HepG2 (cell line): ENCODE data around the gene NOP9. TPM values are rescaled to one million over a fixed set of nuclear protein-coding genes. Genes with fewer than 3 reads are reported as not detected.

Experiments
- FLYWCH1 ChIP-seq: sonication (generic); formaldehyde crosslinking; IDR thresholded peaks from 2 replicates; pipeline ENCODE4 v1.8.1; 2023; ENCODE audit warnings: mild to moderate bottlenecking, missing genetic modification reagents
- FOSL2 ChIP-seq: sonication (generic); formaldehyde crosslinking; IDR thresholded peaks from 2 replicates; pipeline ENCODE4 v1.4.0; 2020; ENCODE audit warnings: missing genetic modification reagents
- GZF1 ChIP-seq: sonication (generic); formaldehyde crosslinking; IDR thresholded peaks from 2 replicates; pipeline ENCODE4 v1.5.1; 2020; ENCODE audit warnings: mild to moderate bottlenecking, missing genetic modification reagents
- KDM1A ChIP-seq: IDR thresholded peaks from 2 replicates; pipeline ENCODE4 v1.6.1; 2016; ENCODE audit warnings: missing compliant biosample characterization
- KLF15 ChIP-seq: sonication (generic); formaldehyde crosslinking; IDR thresholded peaks from 2 replicates; pipeline ENCODE4 v1.8.1; 2023; ENCODE audit warnings: borderline replicate concordance, mild to moderate bottlenecking, inconsistent platforms, missing genetic modification reagents, mixed read lengths
- NR2C2 ChIP-seq: sonication (generic); formaldehyde crosslinking; IDR thresholded peaks from 2 replicates; pipeline ENCODE4 v1.4.0; 2020; ENCODE audit warnings: missing genetic modification reagents, mild to moderate bottlenecking, moderate library complexity, borderline replicate concordance
- PAX8 ChIP-seq: sonication (generic); formaldehyde crosslinking; IDR thresholded peaks from 2 replicates; pipeline ENCODE4 v1.8.0; 2022; ENCODE audit warnings: mild to moderate bottlenecking, missing genetic modification reagents, borderline replicate concordance
- PTBP1 ChIP-seq: fragments of 200-400 bp; formaldehyde crosslinking; IDR thresholded peaks from 2 replicates; pipeline ENCODE4 v1.6.1; 2018; ENCODE audit warnings: low read length, low read depth; ENCODE audit not compliant: poor library complexity, severe bottlenecking
- RFX3 ChIP-seq: IDR thresholded peaks from 2 replicates; pipeline ENCODE4 v1.6.1; 2016; ENCODE audit warnings: missing biosample characterization, missing genetic modification reagents
- RNF219 ChIP-seq: sonication (generic); formaldehyde crosslinking; IDR thresholded peaks from 2 replicates; pipeline ENCODE4 v1.5.0; 2020; ENCODE audit warnings: mild to moderate bottlenecking, missing genetic modification reagents
- SALL1 ChIP-seq: sonication (generic); formaldehyde crosslinking; IDR thresholded peaks from 2 replicates; pipeline ENCODE4 v1.8.0; 2022; ENCODE audit warnings: mild to moderate bottlenecking, missing genetic modification reagents
- SATB2 ChIP-seq: sonication (generic); formaldehyde crosslinking; IDR thresholded peaks from 2 replicates; pipeline ENCODE4 v1.5.0; 2020; ENCODE audit warnings: missing genetic modification reagents
- SSRP1 ChIP-seq: IDR thresholded peaks from 2 replicates; pipeline ENCODE4 v1.6.1; 2016; ENCODE audit warnings: control low read depth
- TAF1 ChIP-seq: sonication (generic); formaldehyde crosslinking; IDR thresholded peaks from 2 replicates; pipeline ENCODE4 v1.4.0; 2020; ENCODE audit warnings: missing genetic modification reagents
- THAP8 ChIP-seq: sonication (generic); formaldehyde crosslinking; IDR thresholded peaks from 2 replicates; pipeline ENCODE4 v1.5.1; 2020; ENCODE audit warnings: missing genetic modification reagents, mild to moderate bottlenecking, borderline replicate concordance
- ZKSCAN5 ChIP-seq: sonication (generic); formaldehyde crosslinking; IDR thresholded peaks from 2 replicates; pipeline ENCODE4 v1.5.1; 2020; ENCODE audit warnings: mild to moderate bottlenecking, missing genetic modification reagents
- ZNF230 ChIP-seq: sonication (generic); formaldehyde crosslinking; IDR thresholded peaks from 2 replicates; pipeline ENCODE4 v1.4.0; 2020; ENCODE audit warnings: mild to moderate bottlenecking, missing genetic modification reagents
- ZNF557 ChIP-seq: sonication (generic); formaldehyde crosslinking; IDR thresholded peaks from 2 replicates; pipeline ENCODE4 v1.4.0; 2020; ENCODE audit warnings: missing genetic modification reagents
- ZNF850 ChIP-seq: sonication (generic); formaldehyde crosslinking; conservative IDR thresholded peaks from 2 replicates; pipeline ENCODE4 v1.9.0; 2021; ENCODE audit warnings: mild to moderate bottlenecking, missing genetic modification reagents
- ZSCAN25 ChIP-seq: sonication (generic); formaldehyde crosslinking; IDR thresholded peaks from 2 replicates; pipeline ENCODE4 v1.8.0; 2022; ENCODE audit warnings: mild to moderate bottlenecking, missing genetic modification reagents
- ZZZ3 ChIP-seq: sonication (generic); formaldehyde crosslinking; IDR thresholded peaks from 2 replicates; pipeline ENCODE4 v1.4.0; 2020; ENCODE audit warnings: missing genetic modification reagents, mild to moderate bottlenecking, borderline replicate concordance
- polyA plus RNA-seq, 8 experiments: library from polyadenylated mRNA; depleted of rRNA in 3 of 8; stranded (reverse) in 7 of 8; unstranded in 1 of 8; fragments of >200 nt; fragmentation: Illumina TruSeq in 4 of 8; extraction: Trizol in 4 of 8; gene quantifications; 2 replicates each; pipeline versions ENCODE4 v1.2.1 to v1.2.3, GENCODE V29; 2011 to 2016; ENCODE audit warnings: low read depth in 4 of 8, missing spikeins in 1 of 8, mixed read lengths in 1 of 8; ENCODE audit not compliant: insufficient read depth in 1 of 8
- total RNA-seq, 5 experiments: library from RNA; depleted of rRNA; stranded (reverse); fragments of >200 nt; fragmentation: Illumina TruSeq; extraction: Trizol; gene quantifications; 2 replicates each; pipeline ENCODE4 v1.2.3, GENCODE V29; 2016; ENCODE audit warnings: low read depth in 1 of 5
- TF ChIP-seq, protein P1 (sequence below): sonication (generic); formaldehyde crosslinking; IDR thresholded peaks from 2 replicates; pipeline ENCODE4 v1.4.0; 2020; ENCODE audit warnings: low read depth, missing genetic modification reagents
- TF ChIP-seq, protein P2 (sequence below): sonication (generic); formaldehyde crosslinking; IDR thresholded peaks from 2 replicates; pipeline ENCODE4 v1.5.0; 2020; ENCODE audit warnings: mild to moderate bottlenecking, missing genetic modification reagents

The NOP9 gene
- total and polyA plus RNA-seq, 2 of the 13 experiments (the other 11 are each of a cell fraction or from before 2014, with no cell fraction given) = 24.5 to 61.6 TPM

GRCh38 chr14:24296341-24297157 lies 3.1 kb upstream of the NOP9 start (continued):
- TF ChIP-seq, protein P1, sequence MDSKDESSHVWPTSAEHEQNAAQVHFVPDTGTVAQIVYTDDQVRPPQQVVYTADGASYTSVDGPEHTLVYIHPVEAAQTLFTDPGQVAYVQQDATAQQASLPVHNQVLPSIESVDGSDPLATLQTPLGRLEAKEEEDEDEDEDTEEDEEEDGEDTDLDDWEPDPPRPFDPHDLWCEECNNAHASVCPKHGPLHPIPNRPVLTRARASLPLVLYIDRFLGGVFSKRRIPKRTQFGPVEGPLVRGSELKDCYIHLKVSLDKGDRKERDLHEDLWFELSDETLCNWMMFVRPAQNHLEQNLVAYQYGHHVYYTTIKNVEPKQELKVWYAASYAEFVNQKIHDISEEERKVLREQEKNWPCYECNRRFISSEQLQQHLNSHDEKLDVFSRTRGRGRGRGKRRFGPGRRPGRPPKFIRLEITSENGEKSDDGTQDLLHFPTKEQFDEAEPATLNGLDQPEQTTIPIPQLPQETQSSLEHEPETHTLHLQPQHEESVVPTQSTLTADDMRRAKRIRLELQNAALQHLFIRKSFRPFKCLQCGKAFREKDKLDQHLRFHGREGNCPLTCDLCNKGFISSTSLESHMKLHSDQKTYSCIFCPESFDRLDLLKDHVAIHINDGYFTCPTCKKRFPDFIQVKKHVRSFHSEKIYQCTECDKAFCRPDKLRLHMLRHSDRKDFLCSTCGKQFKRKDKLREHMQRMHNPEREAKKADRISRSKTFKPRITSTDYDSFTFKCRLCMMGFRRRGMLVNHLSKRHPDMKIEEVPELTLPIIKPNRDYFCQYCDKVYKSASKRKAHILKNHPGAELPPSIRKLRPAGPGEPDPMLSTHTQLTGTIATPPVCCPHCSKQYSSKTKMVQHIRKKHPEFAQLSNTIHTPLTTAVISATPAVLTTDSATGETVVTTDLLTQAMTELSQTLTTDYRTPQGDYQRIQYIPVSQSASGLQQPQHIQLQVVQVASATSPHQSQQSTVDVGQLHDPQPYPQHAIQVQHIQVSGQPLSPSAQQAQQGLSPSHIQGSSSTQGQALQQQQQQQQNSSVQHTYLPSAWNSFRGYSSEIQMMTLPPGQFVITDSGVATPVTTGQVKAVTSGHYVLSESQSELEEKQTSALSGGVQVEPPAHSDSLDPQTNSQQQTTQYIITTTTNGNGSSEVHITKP (CRISPR knock-in tag) = no peak; the same call in 1 of the 2 replicates
- TF ChIP-seq ZZZ3 (CRISPR knock-in tag) (0 out of 2 replicates have a peak, but pooled peaks have one; percentile 14), ZNF557 (CRISPR knock-in tag) (no peak), NR2C2 (CRISPR knock-in tag) (peak; percentile 30; the same call in 1 of the 2 replicates), THAP8 (no peak), RNF219 (CRISPR knock-in tag) (no peak), GZF1 (CRISPR knock-in tag) (peak; percentile 72; the same call in 1 of the 2 replicates), ZSCAN25 (CRISPR knock-in tag) (peak; percentile 61), PTBP1 (no peak), FOSL2 (CRISPR knock-in tag) (peak; percentile 77), FLYWCH1 (CRISPR knock-in tag) (no peak), SALL1 (CRISPR knock-in tag) (peak; percentile 80), ZNF230 (peak; percentile 46; the same call in 1 of the 2 replicates), ZKSCAN5 (CRISPR knock-in tag) (no peak), SSRP1 (CRISPR knock-in tag) (peak; percentile 73; the same call in 1 of the 2 replicates), SATB2 (CRISPR knock-in tag) (no peak), KDM1A (CRISPR knock-in tag) (no peak), TAF1 (CRISPR knock-in tag) (0 out of 2 replicates have a peak, but pooled peaks have one; percentile 27), ZNF850 (CRISPR knock-in tag) (no peak), PAX8 (CRISPR knock-in tag) (no peak), KLF15 (CRISPR knock-in tag) (no peak), RFX3 (CRISPR knock-in tag) (no peak)
- TF ChIP-seq, protein P2, sequence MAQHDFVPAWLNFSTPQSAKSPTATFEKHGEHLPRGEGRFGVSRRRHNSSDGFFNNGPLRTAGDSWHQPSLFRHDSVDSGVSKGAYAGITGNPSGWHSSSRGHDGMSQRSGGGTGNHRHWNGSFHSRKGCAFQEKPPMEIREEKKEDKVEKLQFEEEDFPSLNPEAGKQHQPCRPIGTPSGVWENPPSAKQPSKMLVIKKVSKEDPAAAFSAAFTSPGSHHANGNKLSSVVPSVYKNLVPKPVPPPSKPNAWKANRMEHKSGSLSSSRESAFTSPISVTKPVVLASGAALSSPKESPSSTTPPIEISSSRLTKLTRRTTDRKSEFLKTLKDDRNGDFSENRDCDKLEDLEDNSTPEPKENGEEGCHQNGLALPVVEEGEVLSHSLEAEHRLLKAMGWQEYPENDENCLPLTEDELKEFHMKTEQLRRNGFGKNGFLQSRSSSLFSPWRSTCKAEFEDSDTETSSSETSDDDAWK (CRISPR knock-in tag) = no peak
